ENCODE results near the gene MAPKAP1.

- no peak for TF ChIP-seq CTCF (IDR thresholded peaks at IDR 0.05; ENCODE audit: poor library complexity, severe bottlenecking)
- no peak for TF ChIP-seq EZH2 (IDR thresholded peaks at IDR 0.05; ENCODE audit: borderline replicate concordance, insufficient read depth, low read length, poor library complexity, severe bottlenecking)
Measured at GRCh38 chr9:125508249-125508648, 198.8 kb downstream of the MAPKAP1 start.
